ENCODE data around the gene RPL23. TPM values are rescaled to one million over a fixed set of nuclear protein-coding genes. Genes with fewer than 3 reads are reported as not detected.

RPL23 gene
- total RNA-seq, 4 donors from 2014 or later = 755 to 2,040 (median 1,511) TPM

DNA sequence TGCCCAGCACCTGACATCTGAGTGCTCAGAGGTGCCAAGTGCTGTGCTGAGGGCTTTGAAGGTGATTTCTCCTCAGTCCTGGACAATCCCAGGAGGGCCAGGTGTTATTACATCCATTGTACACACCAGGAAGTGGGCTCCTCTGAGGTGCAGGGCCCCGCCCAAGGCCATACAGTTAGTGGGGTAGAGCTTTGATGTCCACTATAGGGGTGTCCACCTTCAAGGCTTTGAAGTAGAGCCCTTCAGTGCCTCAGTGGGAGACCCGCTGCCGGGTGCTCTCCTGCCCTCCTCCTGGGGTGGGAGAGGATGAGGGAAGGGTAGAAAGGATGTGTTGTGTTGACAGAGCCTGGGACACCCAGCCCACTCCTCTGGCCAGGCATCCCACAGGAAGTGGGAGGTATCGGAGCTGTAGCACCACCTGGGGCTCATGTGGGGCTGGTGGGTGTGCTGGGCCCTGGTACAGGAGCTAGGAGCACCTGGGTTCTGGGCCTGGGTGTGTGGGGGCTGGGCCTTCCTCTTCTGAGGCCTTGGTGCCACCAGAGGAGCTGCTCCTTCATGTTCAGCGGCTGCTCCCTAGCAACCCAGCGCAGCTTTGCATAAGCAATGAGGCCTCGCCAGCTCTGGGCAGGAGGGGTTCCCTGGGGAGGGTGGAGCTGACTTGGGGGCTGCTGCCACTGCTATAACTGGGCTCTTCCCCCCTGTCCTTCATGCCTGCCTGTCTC is 23.8 kb upstream of the RPL23 start:
- Histone ChIP-seq H3K27me3 (no peaks in the 10 kb centered on the region), H3K36me3 (peaks cover 0 to 26% of the 10 kb centered on the region in 2 donors), H3K4me3 (peak overlapping the region in 1 of 2 donors; percentile 1), H3K27ac (peak overlapping the region in 3 of 4 donors; percentile 62 to 96 (median 66)), H3K4me1 (peaks cover 6 to 100% (median 85%) of the 10 kb centered on the region in 3 donors), H3K9me3 (no peaks in the 10 kb centered on the region)
- no peak for ATAC-seq
- WGBS, 2 donors (ENCODE audit: low coverage in 1 of 2) = no CpG with 5 or more reads among the region's 7 CpGs
- TF ChIP-seq EP300 (IDR thresholded peaks at IDR 0.05) (no peak), POLR2A (IDR thresholded peaks at IDR 0.05) (no peak), POLR2AphosphoS5 (IDR thresholded peaks at IDR 0.05) (no peak)
- TF ChIP-seq, protein P1, sequence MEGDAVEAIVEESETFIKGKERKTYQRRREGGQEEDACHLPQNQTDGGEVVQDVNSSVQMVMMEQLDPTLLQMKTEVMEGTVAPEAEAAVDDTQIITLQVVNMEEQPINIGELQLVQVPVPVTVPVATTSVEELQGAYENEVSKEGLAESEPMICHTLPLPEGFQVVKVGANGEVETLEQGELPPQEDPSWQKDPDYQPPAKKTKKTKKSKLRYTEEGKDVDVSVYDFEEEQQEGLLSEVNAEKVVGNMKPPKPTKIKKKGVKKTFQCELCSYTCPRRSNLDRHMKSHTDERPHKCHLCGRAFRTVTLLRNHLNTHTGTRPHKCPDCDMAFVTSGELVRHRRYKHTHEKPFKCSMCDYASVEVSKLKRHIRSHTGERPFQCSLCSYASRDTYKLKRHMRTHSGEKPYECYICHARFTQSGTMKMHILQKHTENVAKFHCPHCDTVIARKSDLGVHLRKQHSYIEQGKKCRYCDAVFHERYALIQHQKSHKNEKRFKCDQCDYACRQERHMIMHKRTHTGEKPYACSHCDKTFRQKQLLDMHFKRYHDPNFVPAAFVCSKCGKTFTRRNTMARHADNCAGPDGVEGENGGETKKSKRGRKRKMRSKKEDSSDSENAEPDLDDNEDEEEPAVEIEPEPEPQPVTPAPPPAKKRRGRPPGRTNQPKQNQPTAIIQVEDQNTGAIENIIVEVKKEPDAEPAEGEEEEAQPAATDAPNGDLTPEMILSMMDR (IDR thresholded peaks at IDR 0.05) = no peak

DNA sequence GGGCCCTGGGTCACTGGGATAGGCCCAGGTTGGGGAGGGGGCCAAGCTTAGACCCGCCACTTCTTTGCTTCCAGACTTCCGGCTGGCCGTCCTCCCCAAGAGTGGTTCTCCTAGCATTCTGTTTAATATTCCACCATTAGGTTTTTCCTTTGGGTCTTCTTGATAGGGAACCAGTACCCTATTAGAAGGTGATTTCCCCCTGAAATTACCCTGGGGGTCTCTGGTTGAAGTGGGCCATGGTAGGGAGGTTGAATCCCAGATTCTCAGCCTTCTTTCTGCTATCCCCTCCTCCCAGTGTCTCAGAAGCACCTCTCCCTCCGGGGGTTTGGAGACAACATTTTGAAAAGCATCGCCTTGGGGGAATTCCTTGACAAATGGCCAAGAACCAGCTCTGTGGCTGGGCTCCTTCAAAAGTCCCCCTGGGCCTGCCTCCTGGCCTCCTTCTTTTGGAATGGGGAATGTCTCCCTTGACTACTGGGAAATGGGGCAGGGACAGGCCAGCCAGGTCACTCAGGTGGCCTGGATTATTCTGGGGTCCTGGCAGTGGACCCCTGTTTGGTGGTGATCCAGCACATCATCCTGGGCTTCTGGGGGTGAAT is 22.1 kb upstream of the RPL23 start:
- peaks cover 0 to 20% of the 10 kb centered on the region in 2 donors for H3K36me3 ChIP-seq
- WGBS, 2 donors (ENCODE audit: low coverage in 1 of 2) = 59% methylated on average over 3 of the region's 5 CpGs; no CpG with 5 or more reads in 1 of the 2 donors
- ATAC-seq = no peak
- H3K4me1 ChIP-seq = peaks cover 6 to 97% (median 76%) of the 10 kb centered on the region in 3 donors
- H3K4me3 ChIP-seq = peak overlapping the region in 1 of 2 donors; percentile 28
- H3K9me3 ChIP-seq = no peaks in the 10 kb centered on the region
- no peaks in the 10 kb centered on the region for H3K27me3 ChIP-seq
- TF ChIP-seq POLR2A (IDR thresholded peaks at IDR 0.05) = no peak
- TF ChIP-seq, protein P1 (IDR thresholded peaks at IDR 0.05) = no peak
- no peak for TF ChIP-seq EP300 (IDR thresholded peaks at IDR 0.05)
- no peak for TF ChIP-seq POLR2AphosphoS5 (IDR thresholded peaks at IDR 0.05)
- peak overlapping the region in 3 of 4 donors; percentile 78 to 96 (median 95) for H3K27ac ChIP-seq

DNA sequence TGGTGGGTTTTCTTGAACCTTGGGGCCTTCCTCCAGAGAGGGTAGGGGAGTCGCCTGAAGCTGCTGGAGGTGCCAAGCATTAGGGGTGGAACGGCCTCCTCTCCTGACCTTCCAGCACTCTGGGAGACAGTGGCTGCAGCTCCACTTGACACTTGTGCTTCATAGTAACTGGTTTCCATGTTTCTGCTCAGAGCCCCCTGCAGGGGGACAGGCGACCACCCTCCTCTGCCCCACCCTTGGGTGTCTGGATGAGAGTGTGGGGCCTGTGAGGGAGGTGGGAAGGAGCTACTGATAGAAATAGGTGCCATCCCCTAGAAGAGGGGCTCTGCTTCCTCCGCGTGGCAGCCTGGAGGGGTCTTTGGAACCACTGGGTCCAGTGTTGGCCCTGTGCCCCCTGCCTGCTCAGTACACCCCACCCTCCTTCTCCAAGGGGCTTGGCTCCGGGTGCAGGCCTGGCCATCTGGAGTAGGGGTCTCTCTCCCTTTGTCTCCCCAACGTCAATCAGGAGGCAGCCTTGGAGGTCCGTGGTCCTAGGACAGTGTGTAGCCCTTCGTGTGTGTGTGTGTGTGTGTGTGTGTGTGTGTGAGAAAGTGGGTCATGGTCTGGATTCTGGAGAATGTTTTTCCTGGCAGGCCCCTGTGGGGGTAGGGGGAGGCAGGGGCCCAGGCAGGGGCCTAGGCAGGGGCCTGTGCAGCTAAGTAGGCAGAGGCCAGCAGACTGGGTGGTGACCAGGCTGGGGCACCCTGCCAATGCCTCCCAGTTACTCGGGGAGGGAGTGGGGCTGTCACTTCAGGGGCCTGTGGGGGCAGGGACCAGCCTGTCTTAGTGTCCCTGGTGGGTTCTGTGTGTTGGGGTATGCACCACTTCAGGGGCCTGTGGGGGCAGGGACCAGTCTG is 21.2 kb upstream of the RPL23 start:
- H3K27ac ChIP-seq = peak overlapping the region in 3 of 4 donors; percentile 78 to 96 (median 95)
- peak overlapping the region in 1 of 2 donors; percentile 28 for H3K4me3 ChIP-seq
- H3K36me3 ChIP-seq = peaks cover 0 to 17% of the 10 kb centered on the region in 2 donors
- H3K27me3 ChIP-seq = no peaks in the 10 kb centered on the region
- 17% methylated on average over 5 of the region's 10 CpGs; no CpG with 5 or more reads in 1 of the 2 donors for WGBS, 2 donors (ENCODE audit: low coverage in 1 of 2)
- H3K9me3 ChIP-seq = no peaks in the 10 kb centered on the region
- no peak for ATAC-seq
- no peak for TF ChIP-seq EP300 (IDR thresholded peaks at IDR 0.05)
- no peak for TF ChIP-seq POLR2AphosphoS5 (IDR thresholded peaks at IDR 0.05)
- no peak for TF ChIP-seq POLR2A (IDR thresholded peaks at IDR 0.05)
- TF ChIP-seq, protein P1 (IDR thresholded peaks at IDR 0.05) = no peak
- H3K4me1 ChIP-seq = peaks cover under 1 to 89% (median 67%) of the 10 kb centered on the region in 3 donors

DNA sequence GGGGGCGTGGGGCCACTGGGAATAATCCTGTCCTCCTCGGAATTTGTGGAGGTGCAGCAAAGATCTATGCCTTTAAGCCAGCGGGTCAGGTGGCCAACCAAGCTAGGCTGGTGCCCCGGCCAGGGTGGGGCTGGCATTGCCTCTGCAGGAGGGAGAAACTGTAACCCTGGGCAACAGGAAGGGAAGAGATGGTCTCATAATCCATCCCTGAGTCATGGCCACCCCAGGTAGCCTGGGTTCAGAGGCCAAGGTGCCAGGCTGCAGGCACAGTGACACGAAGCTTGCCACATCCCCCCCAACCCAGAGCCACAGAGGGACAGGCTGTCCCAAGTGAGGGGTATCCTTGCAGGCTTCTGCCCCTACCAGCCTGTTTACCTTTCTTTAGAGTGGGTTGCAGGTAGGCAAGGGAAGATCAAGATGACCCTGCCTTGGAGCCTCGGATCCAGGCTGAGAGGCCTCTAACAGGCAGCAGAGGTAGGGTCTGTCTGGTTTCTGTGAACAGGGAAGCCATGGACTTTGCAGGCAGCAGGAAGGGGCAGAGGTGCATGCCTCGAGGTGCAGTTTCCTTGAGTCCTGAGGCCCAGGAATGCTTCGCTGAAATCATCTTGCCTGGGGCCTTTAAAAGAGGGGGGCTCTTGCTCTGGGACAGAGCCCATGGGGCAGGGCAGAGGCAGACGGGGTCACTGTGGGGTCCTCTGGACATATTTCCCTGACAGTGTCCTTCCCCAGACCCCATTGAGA is 20.3 kb upstream of the RPL23 start:
- WGBS, 2 donors (ENCODE audit: low coverage in 1 of 2) = 57% methylated on average over 1 of the region's 9 CpGs; no CpG with 5 or more reads in 1 of the 2 donors
- H3K27ac ChIP-seq = peak overlapping the region in 3 of 4 donors; percentile 78 to 96 (median 95)
- H3K9me3 ChIP-seq = no peaks in the 10 kb centered on the region
- no peaks in the 10 kb centered on the region for H3K27me3 ChIP-seq
- H3K4me3 ChIP-seq = peak overlapping the region in 1 of 2 donors; percentile 28
- TF ChIP-seq POLR2A (IDR thresholded peaks at IDR 0.05) = no peak
- no peak for TF ChIP-seq EP300 (IDR thresholded peaks at IDR 0.05)
- no peak for TF ChIP-seq POLR2AphosphoS5 (IDR thresholded peaks at IDR 0.05)
- TF ChIP-seq, protein P1 (IDR thresholded peaks at IDR 0.05) = no peak
- H3K4me1 ChIP-seq = peaks cover 0 to 79% (median 61%) of the 10 kb centered on the region in 3 donors
- H3K36me3 ChIP-seq = peaks cover 0 to 12% of the 10 kb centered on the region in 2 donors
- no peak for ATAC-seq

Measured in gastroesophageal sphincter (tissue), 4 donors.